KOPT-K1 (cell line): ENCODE results near the gene PNMA5.

Source experiments
- H3K27ac ChIP-seq: fragments of 200-600 bp; sonication (generic); 2 replicates; pipeline ENCODE4 v1.5.1; 2016; ENCODE audit warnings: antibody characterized with exemption, mild to moderate bottlenecking, low read depth, low read length; ENCODE audit not compliant: poor library complexity, severe bottlenecking
- H3K36me3 ChIP-seq: fragments of 200-600 bp; sonication (generic); 2 replicates; pipeline ENCODE4 v1.5.1; 2017; ENCODE audit warnings: antibody characterized with exemption, mild to moderate bottlenecking, low read length, moderate library complexity; ENCODE audit not compliant: insufficient read depth
- H3K9me3 ChIP-seq: fragments of 200-600 bp; sonication (generic); 2 replicates; pipeline ENCODE4 v1.5.1; 2017; ENCODE audit warnings: antibody characterized with exemption, low read length, mild to moderate bottlenecking; ENCODE audit not compliant: insufficient read depth, poor library complexity, severe bottlenecking

PNMA5 gene

DNA sequence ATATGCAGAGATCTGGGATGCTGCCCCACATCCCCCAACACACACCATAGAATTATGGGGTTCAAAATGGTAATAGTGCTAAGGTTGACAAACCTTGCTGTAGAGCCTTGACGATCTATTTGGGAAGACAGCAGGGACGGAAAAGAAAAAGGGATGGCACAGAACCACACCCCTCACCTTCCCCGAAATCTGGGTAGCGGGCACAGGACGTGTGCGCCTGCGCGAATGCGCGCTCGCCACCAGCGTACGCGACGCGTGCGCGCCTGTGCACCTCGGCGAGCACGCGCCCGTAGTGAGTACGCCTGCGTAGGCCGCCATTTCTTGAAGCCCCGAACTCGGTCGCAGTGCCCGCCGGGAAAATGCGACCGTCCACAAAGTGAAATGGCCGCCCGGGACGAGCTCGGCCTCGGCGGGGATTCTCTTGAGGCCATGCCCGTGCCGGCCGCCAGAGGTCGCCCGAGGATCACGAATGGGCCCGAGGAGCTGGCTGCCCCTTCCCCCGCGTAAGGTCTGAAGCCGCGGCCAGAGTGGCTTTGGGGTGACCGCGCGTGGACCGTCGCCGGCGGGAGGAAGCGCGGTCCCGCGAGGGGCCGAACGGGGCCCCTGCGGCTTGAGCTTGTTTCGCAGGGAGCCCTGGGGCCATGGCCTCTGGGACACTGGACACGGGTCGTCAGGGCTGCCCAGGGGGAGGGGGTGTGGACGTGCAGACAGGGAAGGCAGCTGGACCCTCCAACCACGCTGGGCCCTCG, 52.4 kb downstream of the PNMA5 start:
- no peaks in the 10 kb centered on the region for H3K36me3 ChIP-seq
- H3K9me3 ChIP-seq = no peaks in the 10 kb centered on the region
- peak overlapping the region; percentile 63 for H3K27ac ChIP-seq
